ENCODE results near the gene PDE1A. TPM values are rescaled to one million over a fixed set of nuclear protein-coding genes. Genes with fewer than 3 reads are reported as not detected.

The PDE1A gene
- total RNA-seq, 2 donors from 2014 or later = 0.31 TPM; not detected in 1

DNA sequence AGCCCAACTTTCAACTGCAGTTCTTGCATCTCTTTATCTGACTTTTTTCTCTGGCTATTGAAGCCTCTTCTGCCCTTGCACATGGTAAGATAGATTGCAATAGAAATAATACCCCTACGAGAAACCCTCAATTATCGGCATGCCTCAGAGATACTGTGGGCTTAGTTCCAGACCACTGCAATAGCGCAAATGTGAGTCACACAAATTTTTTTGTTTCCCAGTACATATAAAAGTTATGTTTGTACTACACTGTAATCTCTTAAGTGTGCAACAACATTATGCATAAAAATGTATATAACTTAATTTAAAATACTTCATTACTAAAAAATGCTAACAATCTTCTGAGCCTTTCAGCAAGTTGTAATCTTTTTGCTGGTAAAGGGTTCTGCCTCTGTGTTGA is 124.7 kb downstream of the PDE1A start:
- Histone ChIP-seq H3K27me3 (ENCODE audit: control insufficient read depth, insufficient read depth, low read length, poor library complexity, severe bottlenecking) (no peaks in the 10 kb centered on the region), H3K36me3 (ENCODE audit: control insufficient read depth, insufficient read depth, low read length) (no peaks in the 10 kb centered on the region), H3K4me3 (ENCODE audit: low read length) (no peak overlapping the region), H3K9ac (ENCODE audit: extremely low read depth, low read length, poor library complexity, severe bottlenecking) (no peak overlapping the region), H3K9me3 (ENCODE audit: control insufficient read depth, low read length) (no peaks in the 10 kb centered on the region), H3K4me1 (ENCODE audit: control insufficient read depth, insufficient read depth, low read length) (no peaks in the 10 kb centered on the region), H3K27ac (ENCODE audit: low read depth, low read length) (no peak overlapping the region)
- Mint-ChIP-seq H3K4me3 (no peak overlapping the region), H3K27ac (no peak overlapping the region), H3K36me3 (ENCODE audit: low read depth) (no peaks in the 10 kb centered on the region), H3K27me3 (ENCODE audit: insufficient read depth) (no peaks in the 10 kb centered on the region), H3K4me1 (no peaks in the 10 kb centered on the region), H3K9me3 (no peaks in the 10 kb centered on the region)
- DNase-seq = no peak
- TF ChIP-seq, protein P1, sequence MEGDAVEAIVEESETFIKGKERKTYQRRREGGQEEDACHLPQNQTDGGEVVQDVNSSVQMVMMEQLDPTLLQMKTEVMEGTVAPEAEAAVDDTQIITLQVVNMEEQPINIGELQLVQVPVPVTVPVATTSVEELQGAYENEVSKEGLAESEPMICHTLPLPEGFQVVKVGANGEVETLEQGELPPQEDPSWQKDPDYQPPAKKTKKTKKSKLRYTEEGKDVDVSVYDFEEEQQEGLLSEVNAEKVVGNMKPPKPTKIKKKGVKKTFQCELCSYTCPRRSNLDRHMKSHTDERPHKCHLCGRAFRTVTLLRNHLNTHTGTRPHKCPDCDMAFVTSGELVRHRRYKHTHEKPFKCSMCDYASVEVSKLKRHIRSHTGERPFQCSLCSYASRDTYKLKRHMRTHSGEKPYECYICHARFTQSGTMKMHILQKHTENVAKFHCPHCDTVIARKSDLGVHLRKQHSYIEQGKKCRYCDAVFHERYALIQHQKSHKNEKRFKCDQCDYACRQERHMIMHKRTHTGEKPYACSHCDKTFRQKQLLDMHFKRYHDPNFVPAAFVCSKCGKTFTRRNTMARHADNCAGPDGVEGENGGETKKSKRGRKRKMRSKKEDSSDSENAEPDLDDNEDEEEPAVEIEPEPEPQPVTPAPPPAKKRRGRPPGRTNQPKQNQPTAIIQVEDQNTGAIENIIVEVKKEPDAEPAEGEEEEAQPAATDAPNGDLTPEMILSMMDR (conservative IDR thresholded peaks at IDR 0.05) = no peak
- 100% methylated on average over 1 to 3 of the region's 3 CpGs for WGBS, 2 experiments (ENCODE audit: insufficient coverage in 1 of 2, insufficient read length in 1 of 2)

DNA sequence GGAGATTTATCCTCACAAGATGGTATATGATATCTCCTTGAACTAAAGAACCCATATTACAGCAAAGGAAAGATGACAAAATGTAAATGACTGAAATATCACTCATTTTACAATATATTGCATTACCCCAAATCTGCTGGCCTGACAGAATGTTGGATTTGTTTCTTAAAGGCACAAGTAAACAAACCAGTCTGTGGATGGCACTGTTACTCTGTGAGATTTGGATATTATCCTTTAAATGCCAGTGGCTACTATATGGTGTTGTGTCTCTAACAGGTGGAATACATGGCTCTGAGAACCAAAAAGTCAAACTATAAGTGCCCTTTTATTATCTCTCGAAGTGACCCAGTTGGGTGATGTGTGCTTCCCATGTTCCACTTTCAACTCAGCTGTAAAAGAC is 125.7 kb downstream of the PDE1A start:
- no peaks in the 10 kb centered on the region for H3K36me3 Mint-ChIP-seq (ENCODE audit: low read depth)
- no peak overlapping the region for H3K9ac ChIP-seq (ENCODE audit: extremely low read depth, low read length, poor library complexity, severe bottlenecking)
- TF ChIP-seq, protein P1 (conservative IDR thresholded peaks at IDR 0.05) = no peak
- H3K27ac ChIP-seq (ENCODE audit: low read depth, low read length) = no peak overlapping the region
- no peak overlapping the region for H3K4me3 Mint-ChIP-seq
- no peak overlapping the region for H3K4me3 ChIP-seq (ENCODE audit: low read length)
- H3K9me3 ChIP-seq (ENCODE audit: control insufficient read depth, low read length) = no peaks in the 10 kb centered on the region
- H3K4me1 ChIP-seq (ENCODE audit: control insufficient read depth, insufficient read depth, low read length) = no peaks in the 10 kb centered on the region
- no peak for DNase-seq
- H3K9me3 Mint-ChIP-seq = no peaks in the 10 kb centered on the region
- no peaks in the 10 kb centered on the region for H3K36me3 ChIP-seq (ENCODE audit: control insufficient read depth, insufficient read depth, low read length)
- H3K27me3 Mint-ChIP-seq (ENCODE audit: insufficient read depth) = no peaks in the 10 kb centered on the region
- H3K27me3 ChIP-seq (ENCODE audit: control insufficient read depth, insufficient read depth, low read length, poor library complexity, severe bottlenecking) = no peaks in the 10 kb centered on the region
- H3K27ac Mint-ChIP-seq = no peak overlapping the region
- WGBS, 2 experiments (ENCODE audit: insufficient coverage in 1 of 2, insufficient read length in 1 of 2) = 92% methylated on average over 1 of the region's 1 CpG; no CpG with 5 or more reads in 1 of the 2 experiments
- no peaks in the 10 kb centered on the region for H3K4me1 Mint-ChIP-seq

DNA sequence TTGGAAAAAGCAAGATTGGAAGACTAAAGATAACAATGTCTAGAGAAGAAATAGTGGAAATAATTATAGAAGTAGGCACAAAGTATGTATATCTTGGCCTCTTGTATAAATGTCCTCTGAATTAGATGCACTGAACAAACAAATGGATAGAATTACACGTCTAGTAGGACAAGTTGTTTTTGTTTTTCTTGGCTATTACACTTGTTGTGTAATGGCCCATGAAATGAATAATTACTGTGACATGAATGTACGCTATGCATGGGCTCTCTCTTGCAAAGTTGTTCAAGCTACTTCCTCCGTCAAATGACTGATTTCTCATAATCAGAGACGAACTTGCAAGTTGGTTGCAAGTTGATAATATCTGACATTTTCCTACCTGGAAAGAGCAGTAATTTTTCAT is 126.2 kb downstream of the PDE1A start:
- Histone ChIP-seq H3K27ac (ENCODE audit: low read depth, low read length) (no peak overlapping the region), H3K27me3 (ENCODE audit: control insufficient read depth, insufficient read depth, low read length, poor library complexity, severe bottlenecking) (no peaks in the 10 kb centered on the region), H3K4me3 (ENCODE audit: low read length) (no peak overlapping the region), H3K4me1 (ENCODE audit: control insufficient read depth, insufficient read depth, low read length) (no peaks in the 10 kb centered on the region), H3K36me3 (ENCODE audit: control insufficient read depth, insufficient read depth, low read length) (no peaks in the 10 kb centered on the region), H3K9me3 (ENCODE audit: control insufficient read depth, low read length) (no peaks in the 10 kb centered on the region), H3K9ac (ENCODE audit: extremely low read depth, low read length, poor library complexity, severe bottlenecking) (no peak overlapping the region)
- Mint-ChIP-seq H3K4me3 (no peak overlapping the region), H3K27ac (no peak overlapping the region), H3K27me3 (ENCODE audit: insufficient read depth) (no peaks in the 10 kb centered on the region), H3K4me1 (no peaks in the 10 kb centered on the region), H3K36me3 (ENCODE audit: low read depth) (no peaks in the 10 kb centered on the region), H3K9me3 (no peaks in the 10 kb centered on the region)
- 82 to 100% methylated on average over 3 to 4 of the region's 4 CpGs for WGBS, 2 experiments (ENCODE audit: insufficient coverage in 1 of 2, insufficient read length in 1 of 2)
- TF ChIP-seq, protein P1 (conservative IDR thresholded peaks at IDR 0.05) = no peak
- no peak for DNase-seq
